ENCODE measurements around the gene DBNDD1. TPM values are rescaled to one million over a fixed set of nuclear protein-coding genes. Genes with fewer than 3 reads are reported as not detected.
"Not testable (repeated sequence)": the region's sequence is repeated elsewhere in the genome, so short reads cannot be mapped to it uniquely, and the experiment has no call there.

DBNDD1 gene, protein sequence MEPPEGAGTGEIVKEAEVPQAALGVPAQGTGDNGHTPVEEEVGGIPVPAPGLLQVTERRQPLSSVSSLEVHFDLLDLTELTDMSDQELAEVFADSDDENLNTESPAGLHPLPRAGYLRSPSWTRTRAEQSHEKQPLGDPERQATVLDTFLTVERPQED
- 2.9 TPM for polyA plus RNA-seq (2013, experiment 1 of 2; ENCODE audit: insufficient read length)
- polyA plus RNA-seq (2013, experiment 2 of 2; ENCODE audit: insufficient read length): 3.6 TPM

DNA sequence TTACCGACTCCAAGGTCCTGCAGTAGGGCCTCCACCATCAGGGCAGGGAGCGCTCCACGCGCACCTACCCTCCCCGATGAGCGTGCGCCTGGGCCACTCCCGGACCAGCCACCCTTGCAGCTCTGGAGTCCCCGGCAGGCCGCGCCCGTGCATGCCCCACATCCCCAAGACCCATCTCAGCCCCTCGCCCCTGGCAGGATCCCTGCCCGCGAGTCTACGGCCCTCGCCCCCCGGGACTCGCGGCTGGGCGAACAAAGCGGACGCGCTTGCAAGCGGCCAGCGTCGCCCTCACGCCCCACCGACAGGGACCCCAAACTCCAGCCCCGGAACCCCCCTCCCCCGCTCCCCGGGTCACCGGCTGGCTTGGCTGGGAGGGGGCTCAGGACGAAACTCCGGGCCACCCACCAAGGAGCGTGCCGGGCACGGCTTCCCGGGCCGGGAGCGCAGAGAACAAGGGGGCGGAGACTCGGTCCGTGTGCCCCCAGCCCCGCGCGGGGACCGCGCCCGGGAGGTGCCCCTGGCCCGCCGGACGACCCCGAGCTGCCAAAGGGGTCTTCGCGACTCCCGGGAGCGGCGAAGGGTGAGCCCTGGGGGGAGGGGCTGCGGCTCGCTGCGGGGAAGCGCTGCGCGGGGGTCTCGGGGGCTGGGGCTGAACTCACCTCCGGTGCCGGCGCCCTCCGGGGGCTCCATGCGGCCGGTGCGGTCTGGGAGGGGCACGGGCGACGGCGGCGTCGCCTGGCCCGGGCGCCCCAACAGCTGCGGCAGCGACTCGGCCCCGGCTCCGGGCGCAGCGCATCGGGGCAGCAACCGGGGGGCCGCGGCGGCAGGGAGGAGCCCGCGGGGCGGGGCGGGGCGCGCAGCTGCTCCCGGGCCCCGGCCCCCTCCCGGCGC lies at the start of gene DBNDD1:
TSS of gene DBNDD1 (minus strand) at position 805 of the 891 bp plus-strand sequence. CDS start at position 690, 115 bp downstream.
- no peak for DNase-seq

DNA sequence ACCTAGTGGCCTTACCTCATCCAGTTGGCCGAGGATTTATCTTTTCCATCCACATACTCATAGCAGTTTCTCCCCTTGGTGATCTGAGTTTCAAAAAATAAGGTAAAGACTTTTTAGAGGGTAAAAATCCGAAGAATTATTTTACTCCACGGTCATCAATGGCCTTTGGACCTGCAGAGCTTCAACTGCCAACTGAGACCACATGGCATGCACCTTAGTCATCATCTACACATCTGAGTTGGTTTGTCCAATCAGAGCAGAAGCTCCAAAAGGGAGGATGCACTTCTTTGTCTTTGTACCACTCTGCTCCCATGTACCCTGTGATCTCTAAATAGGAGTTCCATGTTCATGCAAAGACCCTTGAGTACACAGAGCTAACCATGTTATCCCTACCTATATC lies 42.2 kb upstream of the DBNDD1 start:
- DNase-seq: no peak

DNA sequence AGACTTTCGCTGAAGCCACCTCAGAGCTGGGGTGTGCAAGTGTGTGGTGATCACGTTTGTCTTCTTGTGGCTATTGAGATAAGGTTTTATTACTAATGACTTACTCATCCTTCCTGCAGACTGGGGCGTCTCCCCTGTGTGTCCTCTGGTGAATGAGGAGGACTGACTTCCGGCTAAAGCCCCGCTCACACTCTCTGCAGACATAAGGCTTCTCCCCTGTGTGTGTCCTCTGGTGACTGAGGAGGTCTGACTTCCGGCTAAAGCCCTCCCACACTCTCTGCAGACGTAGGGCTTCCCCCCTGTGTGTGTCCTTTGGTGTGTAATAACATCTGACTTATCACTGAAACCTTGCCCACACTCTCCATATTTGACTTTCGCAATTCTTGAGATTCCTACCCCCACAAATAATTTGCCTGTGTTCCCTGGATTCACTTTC lies 38.5 kb upstream of the DBNDD1 start:
- DNase-seq: peak; percentile 62

DNA sequence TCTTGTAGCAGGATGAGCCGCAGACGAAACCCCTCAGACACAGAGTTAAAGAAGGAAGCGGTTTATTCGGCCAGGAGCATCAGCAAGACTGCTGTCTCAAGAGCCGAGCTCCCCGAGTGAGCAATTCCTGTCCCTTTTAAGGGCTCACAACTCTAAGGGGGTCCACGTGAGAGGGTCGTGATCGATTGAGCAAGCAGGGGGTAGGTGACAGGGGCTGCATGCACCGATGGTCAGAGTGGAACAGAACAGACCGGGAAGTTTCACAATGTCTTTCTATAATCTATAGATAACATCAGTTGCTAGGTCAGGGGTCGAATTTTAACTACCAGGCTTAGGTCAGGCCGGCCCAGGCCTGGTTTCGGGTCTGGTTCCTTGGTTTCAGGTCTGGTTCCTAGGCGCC lies 37.3 kb upstream of the DBNDD1 start:
- not testable (repeated sequence) for DNase-seq

DNA sequence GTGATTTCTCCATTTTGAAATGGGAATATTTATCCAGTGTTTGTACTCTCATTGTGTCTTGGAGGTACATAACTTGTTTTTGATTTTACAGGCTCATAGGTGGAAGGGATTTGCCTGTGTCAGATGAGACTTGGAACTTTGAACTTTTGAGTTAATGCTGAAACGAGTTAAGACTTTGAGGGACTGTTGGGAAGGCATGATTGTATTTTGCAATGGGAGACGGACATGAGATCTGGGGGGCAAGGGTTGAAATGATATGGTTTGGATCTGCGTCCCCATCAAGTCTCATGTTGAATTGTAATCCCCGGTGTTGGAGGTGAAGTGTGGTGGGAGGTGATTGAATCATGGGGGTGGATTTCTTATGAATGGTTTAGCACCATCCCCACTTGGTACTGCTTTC lies 36.1 kb upstream of the DBNDD1 start:
- DNase-seq: no peak

DNA sequence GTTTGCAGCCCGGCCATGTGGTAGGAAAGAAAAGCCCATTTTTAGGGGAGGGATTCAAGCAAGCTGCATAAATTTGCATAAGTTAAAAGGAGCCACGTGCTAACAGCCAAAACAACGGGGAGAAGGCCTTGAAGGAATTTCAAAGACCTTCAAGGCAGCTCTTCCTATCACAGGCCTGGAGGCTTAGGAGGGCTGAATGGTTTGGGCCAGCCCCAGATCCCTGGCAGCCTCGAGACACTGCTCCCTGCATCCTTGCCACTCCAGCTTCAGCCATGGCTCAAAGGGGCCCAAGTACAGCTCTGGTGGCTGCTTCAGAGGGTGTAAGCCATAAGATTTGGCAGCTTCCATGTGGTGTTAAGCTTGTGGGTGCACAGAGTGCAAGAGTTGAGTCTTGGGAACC lies 35.3 kb upstream of the DBNDD1 start:
- DNase-seq: no peak

DNA sequence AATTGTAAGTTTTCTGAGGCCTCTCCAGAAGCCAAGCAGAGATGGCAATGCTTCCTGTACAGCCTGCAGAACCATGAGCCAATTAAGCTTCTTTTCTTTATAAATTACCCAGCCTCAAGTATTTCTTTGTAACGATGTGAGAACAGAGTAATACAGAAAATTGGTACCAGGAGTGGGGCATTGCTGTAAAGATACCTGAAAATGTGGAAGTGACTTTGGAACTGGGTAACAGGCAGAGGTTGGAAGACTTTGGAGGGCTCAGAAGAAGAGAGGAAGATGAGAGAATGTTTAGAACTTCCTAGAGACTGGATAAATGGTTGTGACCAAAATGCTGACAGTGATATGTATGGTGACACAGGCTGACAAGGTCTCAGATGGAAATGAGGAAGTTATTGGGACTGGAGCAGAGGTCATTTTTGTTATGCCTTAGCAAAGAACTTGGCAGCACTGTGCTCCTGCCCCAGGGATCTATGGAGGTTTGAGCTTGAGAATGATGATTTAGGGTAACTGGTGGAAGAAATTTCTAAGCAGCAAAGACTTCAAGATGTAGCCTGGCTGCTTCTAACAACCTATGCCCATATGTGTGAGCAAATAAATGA lies 34.7 kb upstream of the DBNDD1 start:
- no peak for DNase-seq

DNA sequence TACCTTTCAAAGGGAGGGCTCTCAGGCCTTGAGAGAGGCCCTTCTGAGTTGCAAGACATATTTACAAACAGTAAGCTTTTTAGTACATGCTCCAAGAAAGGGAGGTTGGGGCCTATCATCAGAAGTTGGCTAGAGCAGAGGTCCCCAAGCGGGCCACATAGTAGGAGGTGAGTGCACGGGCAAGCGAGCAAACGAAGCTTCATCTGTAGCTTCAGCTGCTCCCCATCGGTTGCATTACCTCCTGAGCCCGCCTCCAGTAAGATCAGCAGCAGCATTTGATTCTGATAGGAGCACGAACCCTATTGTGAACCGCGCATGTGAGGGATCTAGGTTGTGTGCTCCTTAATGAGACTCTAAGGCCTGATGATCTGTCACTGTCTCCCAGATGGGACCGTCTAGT lies 31.7 kb upstream of the DBNDD1 start:
- DNase-seq: no peak

DNA sequence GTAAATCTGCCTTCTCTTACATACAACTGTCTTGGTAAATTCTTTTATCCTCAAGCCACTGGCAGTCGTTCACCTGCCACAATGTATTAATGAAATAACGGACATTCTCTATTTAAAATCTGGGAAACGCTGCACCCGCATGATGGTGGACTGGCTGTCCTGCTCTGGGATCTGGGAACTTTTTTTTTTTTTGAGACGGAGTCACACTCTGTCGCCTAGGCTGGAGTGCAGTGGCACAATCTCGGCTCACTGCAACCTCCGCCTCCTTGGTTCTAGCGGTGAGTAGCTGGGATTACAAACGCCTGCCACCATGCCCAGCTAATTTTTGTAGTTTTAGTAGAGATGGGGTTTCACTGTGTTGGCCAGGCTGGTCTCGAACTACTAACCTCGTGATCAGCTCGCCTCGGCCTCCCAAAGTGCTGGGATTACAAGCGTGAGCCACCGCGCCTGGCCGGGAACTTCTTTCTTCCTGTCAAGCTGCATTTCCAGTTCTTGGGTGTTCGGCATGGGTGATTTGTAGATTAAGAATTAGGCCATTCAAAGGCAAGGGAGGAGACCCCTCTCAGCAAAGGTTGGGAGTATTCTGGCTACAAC lies 29.6 kb upstream of the DBNDD1 start:
- no peak for DNase-seq

DNA sequence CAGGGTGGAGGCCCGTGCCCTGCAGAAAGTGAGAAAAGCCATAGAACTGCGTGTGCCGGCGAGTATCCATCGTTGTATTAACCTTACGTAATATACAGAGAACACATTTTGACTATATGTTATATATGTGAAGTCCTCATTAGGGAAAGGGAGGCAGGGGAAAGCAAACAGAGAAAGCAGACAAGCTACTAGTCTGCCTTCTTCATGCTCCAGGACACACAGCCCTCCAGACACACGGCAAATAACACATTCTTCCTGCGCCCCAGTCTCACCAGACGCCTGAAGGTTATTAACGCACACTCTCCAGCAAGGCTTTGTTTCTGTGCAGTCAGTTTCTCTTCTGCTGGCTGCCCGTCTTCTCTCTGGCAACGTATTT lies 29.1 kb upstream of the DBNDD1 start:
- DNase-seq: no peak

DNA sequence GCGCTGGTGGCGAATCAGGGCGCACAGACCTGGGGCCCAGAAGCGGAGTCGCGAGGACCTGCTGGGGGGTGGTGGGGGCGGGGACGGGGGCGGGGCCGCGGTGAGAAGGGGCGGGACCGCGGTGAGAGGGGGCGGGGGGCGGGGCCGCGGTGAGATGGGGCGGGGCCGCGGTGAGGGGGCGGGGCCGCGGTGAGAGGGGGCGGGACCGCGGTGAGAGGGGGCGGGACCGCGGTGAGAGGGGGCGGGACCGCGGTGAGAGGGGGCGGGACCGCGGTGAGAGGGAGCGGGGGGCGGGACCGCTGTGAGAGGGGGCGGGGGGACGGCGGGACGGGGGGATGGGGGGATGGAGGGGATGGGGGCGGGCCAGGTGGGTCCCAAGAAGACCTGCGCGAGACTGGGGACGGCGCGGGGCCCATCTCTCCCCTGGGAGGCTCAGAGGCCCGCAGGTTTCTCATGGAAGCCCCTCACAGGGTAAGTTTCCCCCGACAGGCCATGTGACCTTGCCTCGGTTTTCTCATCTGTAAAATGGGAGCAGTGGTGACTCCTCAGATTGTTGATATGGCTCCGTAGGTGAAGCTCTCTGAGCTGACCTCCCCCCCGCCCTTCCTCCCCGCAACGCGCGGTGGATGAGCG lies 28.6 kb upstream of the DBNDD1 start:
- DNase-seq: no peak

DNA sequence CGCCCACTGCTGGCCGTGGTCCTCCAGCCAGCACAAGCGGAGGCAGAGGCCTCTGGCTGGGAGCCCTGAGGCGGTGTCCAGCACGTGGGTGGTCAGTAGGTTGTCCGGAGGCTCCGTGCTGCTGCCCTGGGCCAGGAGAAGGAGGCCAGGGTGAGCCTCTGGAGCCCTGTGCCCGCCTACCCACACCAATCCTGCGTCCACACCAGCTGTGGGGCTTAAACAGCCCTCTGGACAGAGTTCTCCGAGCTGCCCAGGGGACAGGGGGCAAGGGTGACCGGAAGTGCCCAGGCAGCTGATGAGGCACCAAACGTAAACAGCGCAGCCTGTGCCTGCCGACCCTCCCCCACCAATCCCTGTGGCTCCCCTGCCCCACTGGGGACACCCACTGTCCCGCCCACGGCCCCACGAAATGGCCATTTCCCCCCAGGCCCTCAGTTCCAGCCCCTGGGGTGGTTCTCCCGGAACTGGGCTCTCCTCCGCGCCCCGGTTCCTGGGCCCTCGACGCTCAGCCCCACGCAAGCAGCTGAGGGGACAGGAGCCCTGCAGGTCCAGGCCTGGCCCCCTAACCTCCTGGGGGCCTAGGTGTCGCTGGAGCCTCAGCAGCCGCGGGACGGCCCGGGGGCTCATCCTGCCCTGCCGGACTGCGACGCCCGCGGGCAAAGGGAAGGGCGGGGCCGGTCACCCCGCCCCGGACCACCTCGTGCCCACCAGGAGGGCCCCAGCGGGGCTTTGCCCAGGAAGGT lies 27.9 kb upstream of the DBNDD1 start:
- peak; percentile 11 for DNase-seq

DNA sequence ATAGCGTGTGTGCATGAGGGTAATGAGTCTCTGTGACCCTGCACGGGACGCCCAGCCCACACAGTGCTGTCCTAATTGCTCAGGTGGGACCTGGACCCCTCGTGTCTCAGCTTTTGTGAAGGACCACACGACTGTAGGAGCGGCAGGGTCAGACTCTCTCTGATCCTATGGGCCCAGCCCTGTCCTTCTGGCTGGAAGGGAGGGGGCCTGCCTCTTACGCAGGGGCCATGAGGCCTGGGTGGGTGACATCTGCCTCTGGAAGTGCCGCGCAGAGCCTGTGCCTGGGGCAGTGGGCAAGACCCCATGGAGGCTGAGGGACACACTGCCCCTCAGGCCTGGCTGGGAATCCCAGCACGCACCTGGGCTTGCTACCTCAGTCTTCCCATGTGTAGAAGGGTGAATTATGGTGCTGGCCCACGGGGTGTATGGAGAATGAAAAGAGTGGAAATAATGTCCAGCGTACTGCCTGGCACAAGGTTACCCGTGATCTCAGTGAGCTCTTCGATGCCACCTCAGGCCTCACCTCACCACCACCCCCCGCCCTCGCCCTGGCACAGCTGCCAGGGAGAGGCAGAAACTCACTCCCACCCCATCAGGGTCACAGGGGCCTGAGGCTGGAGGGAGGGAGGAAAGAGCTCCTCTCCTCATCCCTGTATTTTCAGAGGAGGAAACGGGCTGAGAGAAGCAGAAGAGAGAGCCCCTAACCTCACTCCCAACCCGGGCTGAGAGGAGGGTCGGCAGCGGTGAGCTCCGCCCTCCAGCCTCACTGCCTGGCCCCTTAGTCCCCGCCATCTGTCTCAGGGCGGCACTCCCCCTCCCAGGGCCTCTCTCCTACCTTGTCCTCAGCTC lies 27.1 kb upstream of the DBNDD1 start:
- no peak for DNase-seq

DNA sequence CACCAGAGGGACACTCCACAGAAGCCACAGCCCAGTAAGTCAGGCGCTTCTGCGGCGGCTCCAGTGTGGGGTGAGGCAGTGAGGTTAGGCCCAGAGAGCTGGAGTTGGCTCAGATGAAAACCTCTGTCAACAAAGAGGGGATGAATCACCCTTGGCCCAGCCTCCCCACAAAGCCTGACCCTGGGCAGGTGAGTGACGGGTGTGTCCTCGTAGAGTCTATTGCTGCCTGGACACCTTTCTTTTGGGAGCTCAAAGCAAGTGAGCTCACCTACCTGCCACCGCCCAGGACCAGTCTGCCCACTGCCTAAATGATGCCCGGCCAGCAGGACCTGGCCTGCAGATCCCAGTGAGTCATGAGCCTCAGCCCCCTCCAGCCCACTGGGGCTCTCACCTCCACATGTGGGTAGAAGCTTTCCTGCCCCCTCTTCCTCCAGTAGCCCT lies 24.9 kb upstream of the DBNDD1 start:
- no peak for DNase-seq

DNA sequence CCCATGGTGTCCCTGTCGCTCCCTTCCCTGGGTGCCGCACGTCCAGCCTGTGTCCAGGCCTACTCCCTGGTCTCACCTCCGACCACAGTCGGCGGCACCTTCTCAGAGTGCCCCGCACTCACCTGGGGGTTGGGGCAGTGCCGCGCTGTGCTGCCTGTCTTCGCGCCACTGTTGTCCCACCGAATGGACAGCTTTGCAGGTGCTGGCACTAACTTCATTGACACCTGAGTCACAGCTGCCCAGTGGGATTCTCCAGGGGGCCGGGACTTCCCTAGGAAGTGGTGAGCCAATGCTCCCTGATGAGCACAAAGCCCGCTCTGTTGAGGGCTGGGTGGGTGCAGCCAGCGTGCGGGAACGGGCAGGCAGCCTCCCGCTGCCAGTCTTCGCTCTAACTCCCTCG lies 24.3 kb upstream of the DBNDD1 start:
- DNase-seq: no peak

DNA sequence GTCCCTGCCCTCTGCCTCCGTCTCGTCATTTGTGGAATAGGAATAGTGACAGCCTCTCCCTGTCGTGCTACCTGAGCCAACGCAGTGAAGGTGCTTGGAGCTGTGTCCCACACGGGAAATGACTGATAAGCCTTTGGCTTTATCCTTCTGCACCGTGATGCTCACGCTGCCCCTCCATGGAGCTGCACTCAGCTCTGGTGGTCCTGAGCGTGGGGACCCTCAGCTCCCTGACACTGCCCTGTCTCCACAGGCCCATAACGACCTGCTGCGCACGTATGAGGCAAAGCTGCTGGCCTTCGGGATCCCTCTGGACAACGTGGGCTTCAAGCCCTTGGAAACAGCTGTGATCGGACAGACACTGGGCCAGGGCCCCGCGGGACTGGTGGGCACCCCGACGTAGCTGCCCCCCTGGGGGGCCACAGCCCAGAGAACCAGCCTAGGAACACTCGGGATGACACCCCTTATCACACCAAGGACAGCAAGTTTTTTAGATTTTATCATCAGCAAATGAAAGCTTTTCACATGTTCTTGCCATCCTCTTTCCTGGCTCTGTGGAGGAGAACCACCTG lies 23.8 kb upstream of the DBNDD1 start:
- DNase-seq: no peak

DNA sequence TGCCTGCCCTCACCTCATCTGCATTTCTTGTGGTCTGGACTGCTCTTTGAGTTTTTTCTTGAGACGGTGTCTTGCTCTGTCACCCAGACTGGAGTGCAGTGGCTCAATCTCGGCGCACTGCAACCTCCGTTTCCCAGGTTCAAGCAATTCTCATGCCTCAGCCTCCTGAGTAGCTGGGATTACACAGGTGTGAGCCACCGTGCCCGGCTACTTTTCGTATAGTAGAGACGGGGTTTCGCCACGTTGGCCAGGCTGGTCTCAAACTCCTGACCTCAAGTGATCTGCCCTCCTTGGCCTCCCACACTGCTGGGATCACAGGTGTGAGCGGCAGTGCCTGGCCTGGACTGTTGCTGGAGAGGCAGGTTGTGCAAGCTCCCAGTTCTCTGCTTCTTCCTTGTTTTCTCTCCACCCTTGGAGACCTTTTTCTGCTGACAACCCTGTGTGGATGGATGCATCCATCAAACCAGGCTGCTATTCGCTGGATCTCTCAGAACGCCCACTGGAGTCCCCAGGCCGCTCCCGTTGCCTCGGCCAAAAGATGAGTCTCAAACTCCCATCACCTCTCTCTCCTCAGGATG lies 22.7 kb upstream of the DBNDD1 start:
- DNase-seq: no peak

DNA sequence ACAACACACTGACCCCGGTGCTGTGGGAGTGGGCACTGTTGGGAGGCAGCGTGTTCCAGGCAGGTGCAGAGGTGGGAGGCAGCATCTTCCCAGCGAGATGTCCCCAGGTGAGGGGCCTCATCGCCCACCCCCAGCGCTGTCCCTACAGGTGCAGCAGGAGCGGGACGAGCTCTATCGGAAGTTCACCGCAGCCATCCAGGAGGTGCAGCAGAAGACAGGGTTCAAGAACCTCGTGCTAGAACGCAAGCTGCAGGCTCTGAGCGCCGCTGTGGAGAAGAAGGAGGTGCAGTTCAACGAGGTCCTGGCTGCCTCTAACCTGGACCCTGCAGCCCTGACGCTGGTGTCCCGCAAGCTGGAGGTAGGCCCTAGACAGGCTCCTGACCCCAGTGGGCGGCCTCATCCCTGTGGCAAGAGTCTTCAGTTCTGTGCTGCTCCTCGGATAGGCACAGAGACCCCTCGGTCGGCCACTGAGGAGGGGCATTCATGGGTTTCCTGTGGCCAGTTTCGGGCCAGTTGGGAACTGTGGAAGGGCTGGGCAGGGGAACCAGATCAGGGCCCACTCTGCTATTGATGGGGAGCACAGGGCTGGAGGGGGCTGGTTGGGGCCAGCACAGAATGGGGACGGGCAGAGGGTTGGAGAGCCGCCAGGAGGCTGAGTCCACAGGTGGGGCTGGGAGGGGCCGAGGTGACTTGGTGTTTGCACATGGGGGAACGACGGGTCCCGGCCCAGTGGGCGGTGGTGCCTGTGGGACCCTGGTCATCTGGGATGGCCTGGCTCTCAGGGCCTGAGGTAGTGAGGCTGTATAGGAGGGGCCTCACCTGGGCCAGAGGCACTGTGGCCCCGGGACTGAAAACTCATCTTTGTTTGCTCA lies 21.1 kb upstream of the DBNDD1 start:
- DNase-seq: no peak

DNA sequence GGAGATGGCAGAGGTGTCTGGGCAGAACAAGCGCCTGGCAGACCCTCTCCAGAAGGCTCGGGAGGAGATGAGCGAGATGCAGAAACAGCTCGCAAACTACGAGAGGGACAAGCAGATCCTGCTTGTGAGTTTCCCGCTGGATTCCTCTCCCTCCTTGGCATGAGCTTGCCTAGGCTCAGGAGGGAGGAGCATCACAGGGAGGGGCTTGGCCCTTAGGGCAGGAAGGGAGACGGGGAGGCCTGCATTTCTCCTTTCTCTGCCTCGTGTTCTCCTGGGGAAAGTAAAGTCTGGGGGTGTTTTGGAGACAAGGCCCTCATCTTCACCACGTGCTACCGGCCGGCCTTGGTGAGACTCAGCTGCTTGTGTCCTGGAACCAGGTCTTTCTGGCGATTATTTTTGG lies 18.0 kb upstream of the DBNDD1 start:
- DNase-seq: no peak

All from fibroblast of skin of scalp (primary cell).